GM12874 (cell line): ENCODE measurements around the gene TFIP11.

Source experiments
- CTCF ChIP-seq: IDR thresholded peaks from 2 replicates; pipeline ENCODE4 v1.5.1; 2011; ENCODE audit warnings: low read depth, mild to moderate bottlenecking, control low read depth, low read length, moderate library complexity; ENCODE audit not compliant: insufficient read depth

The TFIP11 gene

GRCh38 chr22:26487996-26488395 is 24.3 kb downstream of the TFIP11 start:
- no peak for TF ChIP-seq CTCF

- no peak for TF ChIP-seq CTCF
These were observed 25.9 kb downstream of the TFIP11 start for GRCh38 chr22:26486394-26486793.

GRCh38 chr22:26485806-26486390 is 26.4 kb downstream of the TFIP11 start:
- no peak for TF ChIP-seq CTCF

GRCh38 chr22:26485013-26485412 is 27.3 kb downstream of the TFIP11 start:
- no peak for TF ChIP-seq CTCF

GRCh38 chr22:26484360-26484706 is 27.9 kb downstream of the TFIP11 start:
- no peak for TF ChIP-seq CTCF

GRCh38 chr22:26483439-26484359 is 28.6 kb downstream of the TFIP11 start, which contains the start of the genes HPS4 and SRRD:
Gene HPS4 (minus strand): TSS chr22:26483783. CDS start chr22:26481762, 2,021 bp downstream.
Gene SRRD (plus strand): TSS chr22:26483877. CDS start chr22:26483891, 14 bp downstream.
- no peak for TF ChIP-seq CTCF

- no peak for TF ChIP-seq CTCF
These were observed 29.2 kb downstream of the TFIP11 start for GRCh38 chr22:26483043-26483438.
